ENCODE results near the gene PGLYRP1.

The PGLYRP1 gene

GRCh38 chr19:46031781-46032596 lies 9.1 kb upstream of the PGLYRP1 start:
- DNase-seq, result no peak

DNA sequence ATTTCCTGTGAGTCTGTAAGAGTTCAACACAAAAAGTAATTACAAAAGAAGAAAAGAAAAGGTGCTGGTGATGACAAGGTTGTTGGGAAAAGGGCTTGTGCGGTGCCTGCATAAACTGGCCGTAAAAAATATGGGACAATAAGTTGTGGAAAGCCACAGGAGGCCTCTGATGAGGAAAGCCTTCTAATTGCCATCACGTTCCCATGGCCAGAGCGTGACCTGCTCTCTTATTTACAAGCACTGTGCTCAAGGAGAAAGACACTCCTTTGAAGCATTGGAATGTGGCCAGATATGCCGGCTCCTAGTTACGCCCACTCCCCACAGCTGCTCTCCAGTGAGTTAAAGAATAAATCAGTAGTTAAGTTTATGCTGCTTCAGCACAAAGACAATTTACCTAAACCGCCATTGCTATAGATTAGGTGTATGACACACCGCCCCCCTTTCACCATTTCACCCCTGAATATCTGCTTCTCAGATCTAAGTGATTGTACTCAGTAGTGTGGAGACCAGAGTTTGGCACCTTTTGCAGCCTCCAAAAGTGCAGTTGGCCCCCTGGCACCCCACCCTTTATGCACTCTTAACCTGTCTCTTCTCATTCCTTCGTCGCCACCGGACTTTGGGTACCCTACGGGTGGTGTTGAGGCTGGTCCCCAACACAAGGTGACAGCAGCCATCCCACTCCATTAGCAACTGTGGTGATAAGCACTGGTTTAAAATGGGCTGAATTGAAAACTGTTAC lies 8.1 kb upstream of the PGLYRP1 start:
- DNase-seq, result no peak

DNA sequence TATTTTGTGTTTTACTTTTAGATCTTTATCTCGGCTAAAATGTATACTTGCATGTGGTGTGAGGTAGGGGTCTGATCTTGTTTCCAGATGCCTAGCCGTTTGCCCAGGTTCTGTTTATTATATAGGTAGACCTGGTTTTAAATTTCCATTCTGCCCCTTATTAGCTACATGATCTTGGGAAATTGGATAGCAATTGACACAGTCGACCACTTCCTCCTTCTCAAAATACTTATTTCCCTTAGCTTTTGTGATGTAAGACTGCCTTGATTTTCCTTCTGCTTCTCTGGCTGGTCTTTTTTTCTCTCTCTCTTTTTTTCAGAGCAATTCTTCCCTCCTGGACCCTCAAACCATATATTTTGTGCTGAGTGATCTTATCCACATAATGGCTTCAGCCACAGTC lies 3.0 kb upstream of the PGLYRP1 start:
- DNase-seq, result no peak

GRCh38 chr19:46023311-46023779 lies 492 bp upstream of the PGLYRP1 start:
- DNase-seq, result no peak

DNA sequence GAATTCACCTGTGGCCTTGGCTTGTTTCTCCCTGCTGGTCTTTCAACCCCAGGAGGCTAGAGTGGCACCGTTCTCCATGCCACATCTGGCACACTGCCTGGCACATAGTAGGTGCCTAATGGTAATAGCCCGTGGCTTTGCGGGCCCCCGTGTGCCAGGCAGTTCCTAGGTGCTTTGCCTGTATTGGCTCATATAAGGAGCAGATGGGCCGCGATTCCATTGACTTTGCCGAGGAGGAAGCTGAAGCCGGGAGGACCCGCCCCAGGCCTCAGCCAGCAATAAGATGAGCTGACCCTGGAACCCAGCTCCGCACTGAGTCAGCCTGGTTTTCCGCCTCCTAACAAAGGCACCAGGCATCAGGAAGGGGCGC lies 807 bp downstream of the PGLYRP1 start:
- no peak for DNase-seq

- no peak for DNase-seq
Measured at GRCh38 chr19:46021531-46022041, 1.3 kb downstream of the PGLYRP1 start.

DNA sequence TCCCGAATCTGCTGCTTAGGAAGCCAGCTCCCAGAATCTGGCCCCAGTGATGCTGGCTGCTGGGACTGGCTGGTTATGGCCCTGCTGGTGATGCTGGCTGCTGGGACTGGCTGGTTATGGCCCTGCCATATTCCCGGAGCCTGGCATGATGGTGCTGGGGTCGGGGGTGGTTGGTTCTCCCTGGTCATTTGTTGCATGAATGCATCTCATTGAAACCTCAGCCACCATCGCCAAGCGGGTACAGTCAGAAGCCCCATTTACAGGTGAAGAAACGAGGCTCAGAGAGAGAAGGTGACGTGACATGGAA lies 2.1 kb downstream of the PGLYRP1 start:
- no peak for DNase-seq

- no peak for DNase-seq
Measured at GRCh38 chr19:46019270-46019669, 3.6 kb downstream of the PGLYRP1 start.

- DNase-seq, result no peak
Measured at GRCh38 chr19:46018729-46019251, 4.1 kb downstream of the PGLYRP1 start.

- DNase-seq, result no peak
Measured at GRCh38 chr19:46017874-46018675, 4.8 kb downstream of the PGLYRP1 start.

DNA sequence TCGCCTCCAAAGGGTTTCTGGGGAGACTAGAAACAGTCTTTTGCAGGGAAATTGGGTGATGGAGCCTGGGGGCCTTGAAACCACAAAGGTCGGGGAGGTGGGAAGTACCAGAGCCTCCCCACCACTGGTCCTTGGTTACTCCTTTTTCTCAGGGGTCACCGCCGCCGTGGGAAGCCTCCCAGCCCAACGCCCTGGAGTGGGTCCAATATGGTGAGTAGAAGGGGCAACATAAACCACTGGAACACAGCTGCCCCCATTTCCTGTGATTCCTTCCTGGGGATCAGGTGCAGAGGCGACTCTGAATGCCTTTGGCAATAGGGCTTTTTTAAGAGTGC lies 5.8 kb downstream of the PGLYRP1 start:
- no peak for DNase-seq

DNA sequence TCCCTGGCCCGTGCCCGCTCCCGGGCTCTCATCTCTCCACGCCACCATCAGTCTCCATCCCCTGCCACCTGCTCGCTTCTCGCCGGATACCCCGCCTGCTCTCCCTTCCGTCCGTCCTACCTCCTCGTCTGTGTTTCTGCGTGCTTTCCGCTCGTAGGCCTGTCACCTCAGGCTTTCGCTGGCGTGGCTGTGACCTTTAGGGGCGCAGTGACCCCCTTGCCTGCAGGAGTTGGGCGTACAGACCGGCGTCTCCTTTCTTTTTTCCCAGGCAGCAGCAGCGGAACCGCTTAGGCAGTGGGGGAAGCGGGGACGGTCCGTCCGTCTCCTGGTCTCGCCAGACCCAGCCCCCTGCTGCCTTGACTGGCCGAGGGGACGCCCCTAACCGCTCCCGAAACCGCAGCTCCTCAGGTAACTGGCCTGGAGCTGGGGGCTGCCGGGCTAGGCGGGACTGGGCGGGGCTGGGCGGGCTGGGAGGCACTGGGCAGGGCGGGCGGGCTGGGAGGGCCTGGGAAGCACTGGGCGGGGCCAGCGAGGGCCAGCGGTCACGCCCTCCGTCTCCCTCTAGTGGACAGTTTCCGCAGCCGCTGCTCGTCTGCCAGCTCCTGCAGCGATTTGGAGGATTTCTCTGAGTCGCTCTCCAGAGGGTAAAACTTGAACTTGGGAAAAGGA lies 6.3 kb downstream of the PGLYRP1 start:
- DNase-seq, result no peak

GRCh38 chr19:46015687-46016425 lies 7.0 kb downstream of the PGLYRP1 start:
- DNase-seq, result no peak

DNA sequence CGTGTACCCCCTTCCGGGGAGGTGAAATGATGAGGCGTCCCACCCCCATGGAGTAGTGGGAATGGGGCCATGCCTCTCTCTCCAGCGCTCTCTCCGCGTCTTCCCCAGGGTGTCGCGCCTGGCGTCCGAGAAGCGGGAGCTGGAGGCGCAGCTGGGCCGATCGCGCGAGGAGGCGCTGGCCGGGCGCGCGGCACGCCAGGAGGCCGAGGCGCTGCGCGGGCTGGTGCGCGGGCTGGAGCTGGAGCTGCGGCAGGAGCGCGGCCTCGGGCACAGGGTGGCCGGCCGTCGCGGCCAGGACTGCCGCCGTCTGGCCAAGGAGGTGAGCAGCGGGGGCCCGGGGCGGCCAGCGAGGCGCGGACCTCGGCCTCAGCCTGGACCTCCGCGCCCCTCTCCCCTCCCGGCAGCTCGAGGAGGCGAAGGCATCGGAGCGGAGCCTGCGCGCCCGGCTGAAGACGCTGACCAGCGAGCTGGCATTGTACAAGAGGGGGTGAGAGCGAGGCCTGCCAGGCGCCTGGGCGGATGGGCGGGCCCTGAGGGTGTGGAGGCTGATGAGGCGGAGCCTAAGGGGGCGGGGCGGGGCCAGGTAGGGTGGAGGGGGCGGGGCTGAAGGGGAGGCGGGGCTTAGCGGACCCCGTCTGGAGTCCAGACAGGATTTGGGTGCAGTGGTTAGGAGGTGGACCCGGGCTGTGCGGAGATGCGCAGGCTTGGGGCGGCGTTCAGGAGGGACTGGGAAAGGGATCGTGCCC lies 7.7 kb downstream of the PGLYRP1 start:
- DNase-seq, result no peak

- no peak for DNase-seq
Measured at GRCh38 chr19:46014534-46014933, 8.3 kb downstream of the PGLYRP1 start.

DNA sequence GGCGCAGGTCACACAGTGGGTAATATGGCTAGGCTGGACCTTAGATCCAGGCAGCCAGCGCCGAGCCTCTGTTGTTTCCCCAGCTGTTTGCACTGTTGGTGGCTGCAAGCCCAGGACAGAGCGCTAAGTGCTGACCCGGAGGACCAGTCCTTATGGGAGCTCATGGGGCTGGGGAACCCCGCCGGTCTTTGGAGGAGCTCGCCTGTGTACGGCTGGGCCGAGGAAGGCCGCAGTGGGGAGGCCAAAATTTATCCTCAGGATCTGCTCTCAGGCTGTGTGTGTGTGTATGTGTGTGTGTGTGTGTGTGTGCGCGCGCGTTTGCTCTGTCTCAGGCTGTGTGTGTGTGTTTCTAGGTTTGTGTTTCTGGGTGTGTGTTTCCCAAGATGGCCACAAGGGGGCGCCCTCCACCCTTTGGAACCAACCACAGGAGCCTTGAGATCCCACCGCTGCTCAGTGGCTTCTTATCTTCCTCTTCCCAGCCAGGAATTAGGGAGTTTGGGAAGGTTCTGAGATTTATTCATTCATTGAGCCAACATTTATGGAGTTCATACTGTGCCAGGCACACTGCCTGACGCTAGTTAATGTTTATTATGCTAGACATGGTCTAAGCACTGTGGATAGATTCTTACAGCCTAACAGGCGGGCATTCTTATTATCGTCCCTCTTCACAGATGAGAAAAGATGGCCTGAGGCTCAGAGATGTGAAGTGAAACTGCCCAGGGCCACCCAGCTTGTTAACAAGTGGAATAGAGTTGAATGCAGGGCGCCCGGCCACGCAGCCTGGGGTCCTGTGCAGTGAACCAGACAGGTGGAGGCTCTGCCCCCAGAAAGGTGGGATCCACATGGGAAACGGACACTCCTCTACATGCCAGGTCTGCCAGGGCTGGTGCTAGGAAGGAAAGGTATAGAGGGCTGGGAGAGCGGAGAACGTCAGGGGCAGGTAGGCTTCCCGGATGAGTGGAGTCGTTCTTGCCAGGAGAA lies 13.0 kb downstream of the PGLYRP1 start:
- DNase-seq, result no peak

DNA sequence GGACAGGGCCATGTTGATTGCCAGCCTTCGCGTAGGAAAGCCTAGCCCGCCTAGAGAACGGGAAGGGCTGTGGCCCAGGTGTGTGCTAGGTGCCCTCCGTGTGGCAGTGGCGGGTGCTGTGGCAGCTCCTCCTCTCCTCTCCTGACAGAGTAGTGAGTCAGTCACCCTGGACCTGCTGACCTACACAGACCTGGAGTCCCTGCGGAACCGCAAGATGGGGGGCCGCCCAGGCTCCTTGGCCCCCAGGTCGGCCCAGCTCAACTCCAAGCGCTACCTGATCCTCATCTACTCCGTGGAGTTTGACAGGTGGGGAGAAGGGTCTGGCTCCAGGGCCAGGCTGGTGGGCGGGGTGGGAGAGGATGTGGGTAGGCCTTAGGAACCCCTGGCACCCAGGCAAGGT lies 16.4 kb downstream of the PGLYRP1 start:
- no peak for DNase-seq

- DNase-seq, result no peak
Measured at GRCh38 chr19:46002678-46003275, 20.1 kb downstream of the PGLYRP1 start.

DNA sequence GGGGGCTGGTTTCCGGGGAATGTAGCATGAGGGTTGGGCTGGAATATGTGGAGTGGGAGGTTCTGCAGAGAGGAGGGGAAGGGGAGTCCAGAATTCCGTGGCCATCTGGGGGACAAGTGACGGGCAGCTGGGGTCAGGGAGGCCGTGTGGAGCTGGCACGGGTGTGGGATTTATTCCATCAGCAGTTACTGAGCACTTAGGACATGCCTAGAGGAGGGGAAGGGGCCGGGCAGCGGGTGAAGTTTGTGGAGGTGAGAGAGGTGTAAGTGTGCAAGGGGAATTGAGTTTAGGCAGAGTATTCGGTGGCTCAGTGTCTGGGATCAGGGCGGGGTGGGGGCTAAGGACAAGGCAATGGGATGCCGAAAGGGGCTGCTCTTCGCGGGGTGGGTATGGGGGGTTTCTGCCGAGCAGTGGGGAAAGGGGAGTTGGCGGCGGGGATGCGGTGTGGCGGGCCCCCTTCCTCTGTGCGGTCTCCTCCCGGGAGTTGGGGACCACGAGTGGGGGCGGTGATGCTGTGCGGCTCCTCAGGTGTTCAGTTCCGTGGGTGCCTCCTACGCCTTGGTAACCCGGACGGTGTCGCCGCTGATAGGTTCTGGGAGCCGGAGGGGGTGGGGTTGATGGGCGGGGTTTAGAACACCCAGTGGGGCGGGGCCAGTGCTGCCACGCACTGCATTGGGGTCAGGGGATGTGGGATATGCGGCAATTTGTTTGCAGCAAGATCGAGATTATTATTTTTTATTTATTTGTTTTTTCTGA lies 22.2 kb downstream of the PGLYRP1 start:
- no peak for DNase-seq
